AG20443 (cell line): Measurements from ENCODE around the gene MUC4.

Source experiments
- DNase-seq: peaks from one replicate; pipeline ENCODE4 v3.0.0; 2012; ENCODE audit warnings: low spot score, mixed read lengths

Gene MUC4

GRCh38 chr3:195699860-195700259 lies 111.9 kb downstream of the MUC4 start:
- no peak for DNase-seq

- no peak for DNase-seq
Measured at GRCh38 chr3:195699388-195699771, 112.3 kb downstream of the MUC4 start.

DNA sequence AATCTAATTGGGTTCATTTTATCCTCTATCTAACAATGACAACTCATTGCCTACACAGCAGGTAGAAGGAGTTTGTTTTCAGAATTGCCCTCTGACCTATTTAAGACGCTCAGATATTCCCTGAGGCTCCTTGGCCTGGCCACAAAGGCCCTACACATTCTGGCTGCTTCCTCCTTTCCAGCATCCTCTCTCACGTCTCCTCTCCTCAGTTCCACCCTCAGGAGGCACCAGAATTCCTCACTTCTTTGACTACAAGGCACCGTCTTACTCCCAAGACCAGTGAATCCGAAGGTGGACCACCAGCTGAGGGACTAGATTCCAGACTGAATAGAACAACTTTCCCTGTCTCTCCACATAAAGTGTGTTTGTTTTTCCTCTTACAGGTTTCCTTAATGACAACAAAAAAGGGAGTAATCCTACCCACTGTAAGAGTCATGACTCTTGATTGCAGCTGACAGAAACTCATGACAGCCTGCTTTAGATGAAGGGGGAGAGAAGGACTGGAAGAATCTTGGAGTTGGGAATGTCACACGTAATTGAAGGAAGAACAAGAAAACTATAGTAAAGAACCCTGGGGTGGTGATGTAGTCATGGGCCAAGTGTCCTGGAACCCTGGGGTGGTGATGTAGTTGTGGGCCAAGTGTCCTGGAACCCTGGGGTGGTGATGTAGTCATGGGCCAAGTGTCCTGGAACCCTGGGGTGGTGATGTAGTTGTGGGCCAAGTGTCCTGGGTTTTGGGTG lies 112.9 kb downstream of the MUC4 start:
- DNase-seq: no peak

- no peak for DNase-seq
Measured at GRCh38 chr3:195698325-195698646, 113.4 kb downstream of the MUC4 start.

DNA sequence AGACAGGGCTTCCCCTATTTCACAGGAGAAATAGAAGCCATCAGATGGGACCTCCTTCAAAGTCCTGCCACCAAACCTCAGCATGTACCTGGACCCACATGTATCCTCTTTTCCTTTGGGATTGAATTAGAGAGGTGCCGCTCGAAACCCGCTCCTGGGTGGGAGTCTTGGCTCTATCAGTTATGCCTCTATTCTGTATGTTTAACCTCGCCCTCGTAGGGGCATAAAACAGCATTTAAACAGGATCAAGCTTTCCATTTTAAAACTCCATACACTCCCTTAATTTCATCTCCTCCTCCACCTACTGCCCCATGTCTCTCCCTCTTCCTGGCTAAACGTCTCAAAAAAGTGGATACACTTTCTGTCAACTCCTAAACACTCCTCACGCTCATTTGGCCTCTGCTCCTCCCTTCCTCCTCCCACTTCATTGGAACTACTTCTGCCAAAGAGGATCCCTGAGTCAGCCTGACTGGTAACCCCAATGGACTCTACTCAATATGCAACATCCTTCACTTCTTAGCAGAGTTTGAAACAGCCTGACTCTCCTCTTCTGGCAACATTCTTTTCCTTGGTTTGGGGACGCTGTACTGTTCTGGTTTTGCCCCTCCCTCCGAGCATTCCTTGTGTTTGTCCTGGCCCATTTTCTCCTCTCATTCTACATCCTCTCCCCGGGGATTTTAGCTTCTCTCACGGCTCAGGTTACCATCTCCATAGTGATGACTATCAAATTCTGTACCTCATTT lies 114.0 kb downstream of the MUC4 start:
- peak; percentile 96 for DNase-seq
